Esophagus (tissue), 2 donors: ENCODE results near the gene ABCC1. TPM values are rescaled to one million over a fixed set of nuclear protein-coding genes. Genes with fewer than 3 reads are reported as not detected.
"Not testable (repeated sequence)": the region's sequence is repeated elsewhere in the genome, so short reads cannot be mapped to it uniquely, and the experiment has no call there.

Source experiments
- H3K27ac ChIP-seq, 2 donors: one replicate each; pipeline ENCODE4 v1.5.1; 2013; ENCODE audit warnings: low read depth in 2 of 2, mild to moderate bottlenecking in 2 of 2, inconsistent platforms in 1 of 2, low read length in 1 of 2, moderate library complexity in 1 of 2
- H3K27me3 ChIP-seq, 2 donors: one replicate each; pipeline ENCODE4 v1.6.1; 2013; ENCODE audit warnings: low read length in 2 of 2, control low read depth in 1 of 2, mild to moderate bottlenecking in 1 of 2; ENCODE audit not compliant: insufficient read depth in 2 of 2, control insufficient read depth in 1 of 2
- H3K36me3 ChIP-seq, 2 donors: one replicate each; pipeline ENCODE4 v1.6.1; 2013; ENCODE audit warnings: low read length in 1 of 2; ENCODE audit not compliant: control insufficient read depth in 2 of 2, insufficient read depth in 2 of 2
- H3K4me1 ChIP-seq, 2 donors: one replicate each; pipeline ENCODE4 v1.6.1; 2013; ENCODE audit warnings: low read length in 1 of 2; ENCODE audit not compliant: control insufficient read depth in 2 of 2, insufficient read depth in 2 of 2
- H3K4me3 ChIP-seq, 2 donors: one replicate each; pipeline ENCODE4 v1.5.1; 2013; ENCODE audit warnings: low read length in 2 of 2, mild to moderate bottlenecking in 2 of 2, low read depth in 1 of 2, moderate library complexity in 1 of 2
- H3K9me3 ChIP-seq, 2 donors: one replicate each; pipeline ENCODE4 v1.6.1; 2013; ENCODE audit warnings: mild to moderate bottlenecking in 2 of 2, low read depth in 1 of 2, low read length in 1 of 2, moderate library complexity in 1 of 2; ENCODE audit not compliant: control insufficient read depth in 2 of 2, insufficient read depth in 1 of 2
- WGBS, 2 donors: extraction: QIAGEN DNeasy Blood & Tissue Kit; methylation state at CpG; one replicate each; pipeline ENCODE4 v1.1.7; 2013; 5-methylcytosine and 5-hydroxymethylcytosine counted together
- polyA plus RNA-seq, 2 donors: library from polyadenylated mRNA; stranded (reverse); fragments of 200-250 nt; gene quantifications; one replicate each; pipeline ENCODE4 v1.2.3, GENCODE V29; 2013
- donor health status: healthy with polysubstance abuse.
- donor health status: Bipolar disorder and iron deficiency.

Gene ABCC1
- polyA plus RNA-seq, 2 donors: 14.8 to 21.8 TPM

- Histone ChIP-seq H3K27me3 (no peaks in the 10 kb centered on the region), H3K4me3 (no peak overlapping the region), H3K4me1 (peaks cover 0 to 3% of the 10 kb centered on the region in 2 donors), H3K36me3 (no peaks in the 10 kb centered on the region), H3K9me3 (no peaks in the 10 kb centered on the region), H3K27ac (peak overlapping the region; percentile 5 to 17)
- WGBS, 2 donors: 78 to 81% methylated on average over 16 to 17 of the region's 17 CpGs
Measured at GRCh38 chr16:15953929-15954813, 4.8 kb downstream of the ABCC1 start.

- no peaks in the 10 kb centered on the region for H3K36me3 ChIP-seq
- 67 to 79% methylated on average over 11 of the region's 11 CpGs for WGBS, 2 donors
- no peaks in the 10 kb centered on the region for H3K9me3 ChIP-seq
- peaks cover 0 to 3% of the 10 kb centered on the region in 2 donors for H3K4me1 ChIP-seq
- no peaks in the 10 kb centered on the region for H3K27me3 ChIP-seq
- no peak overlapping the region for H3K4me3 ChIP-seq
- H3K27ac ChIP-seq: peak overlapping the region in 1 of 2 donors; percentile 26
Measured at GRCh38 chr16:15954814-15955151, 5.4 kb downstream of the ABCC1 start.

- Histone ChIP-seq H3K27ac (no peak overlapping the region), H3K4me1 (peaks cover 1 to 3% of the 10 kb centered on the region in 2 donors)
- 88 to 94% methylated on average over 4 of the region's 4 CpGs for WGBS, 2 donors
Measured at GRCh38 chr16:15955425-15955824, 6.0 kb downstream of the ABCC1 start.

GRCh38 chr16:15956106-15956505 lies 6.7 kb downstream of the ABCC1 start:
- not testable (repeated sequence) for H3K36me3 ChIP-seq, H3K27me3 ChIP-seq, H3K27ac ChIP-seq, H3K9me3 ChIP-seq, H3K4me3 ChIP-seq, H3K4me1 ChIP-seq
- WGBS, 2 donors: 90 to 91% methylated on average over 6 of the region's 6 CpGs

More at GRCh38 chr16:15955425-15955824, 6.0 kb downstream of the ABCC1 start:
- H3K36me3 ChIP-seq: no peaks in the 10 kb centered on the region
- no peaks in the 10 kb centered on the region for H3K9me3 ChIP-seq
- H3K27me3 ChIP-seq: no peaks in the 10 kb centered on the region
- no peak overlapping the region for H3K4me3 ChIP-seq

GRCh38 chr16:15958703-15959348 lies 9.4 kb downstream of the ABCC1 start:
- Histone ChIP-seq H3K4me3 (no peak overlapping the region), H3K9me3 (no peaks in the 10 kb centered on the region), H3K4me1 (peaks cover 5 to 7% of the 10 kb centered on the region in 2 donors), H3K27ac (no peak overlapping the region), H3K36me3 (no peaks in the 10 kb centered on the region), H3K27me3 (no peaks in the 10 kb centered on the region)
- WGBS, 2 donors: 77 to 78% methylated on average over 9 of the region's 9 CpGs

GRCh38 chr16:15960124-15960971 lies 10.9 kb downstream of the ABCC1 start:
- Histone ChIP-seq H3K27ac (peak overlapping the region; percentile 7 to 62), H3K27me3 (no peaks in the 10 kb centered on the region), H3K4me1 (peaks cover 5 to 7% of the 10 kb centered on the region in 2 donors), H3K36me3 (no peaks in the 10 kb centered on the region), H3K4me3 (no peak overlapping the region), H3K9me3 (no peaks in the 10 kb centered on the region)
- 77 to 81% methylated on average over 12 of the region's 12 CpGs for whole genome bisulfite sequencing, 2 donors

GRCh38 chr16:15961060-15961511 lies 11.7 kb downstream of the ABCC1 start:
- peak overlapping the region in 1 of 2 donors; percentile 7 for H3K27ac ChIP-seq
- 40 to 43% methylated on average over 5 of the region's 5 CpGs for WGBS, 2 donors

GRCh38 chr16:15961571-15962090 lies 12.2 kb downstream of the ABCC1 start:
- Histone ChIP-seq H3K4me1 (peaks cover 5 to 7% of the 10 kb centered on the region in 2 donors), H3K9me3 (no peaks in the 10 kb centered on the region), H3K36me3 (no peaks in the 10 kb centered on the region), H3K4me3 (no peak overlapping the region), H3K27ac (no peak overlapping the region), H3K27me3 (no peaks in the 10 kb centered on the region)
- WGBS, 2 donors: 55 to 57% methylated on average over 4 of the region's 4 CpGs

More at GRCh38 chr16:15961060-15961511, 11.7 kb downstream of the ABCC1 start:
- Histone ChIP-seq H3K4me1 (peaks cover 5 to 7% of the 10 kb centered on the region in 2 donors), H3K9me3 (no peaks in the 10 kb centered on the region), H3K27me3 (no peaks in the 10 kb centered on the region), H3K36me3 (no peaks in the 10 kb centered on the region), H3K4me3 (no peak overlapping the region)

GRCh38 chr16:15963307-15963910 lies 14.0 kb downstream of the ABCC1 start:
- Histone ChIP-seq H3K36me3 (no peaks in the 10 kb centered on the region), H3K9me3 (no peaks in the 10 kb centered on the region), H3K4me1 (peaks cover 5 to 7% of the 10 kb centered on the region in 2 donors), H3K4me3 (no peak overlapping the region), H3K27ac (peak overlapping the region in 1 of 2 donors; percentile 34), H3K27me3 (no peaks in the 10 kb centered on the region)
- WGBS, 2 donors: 51 to 61% methylated on average over 5 of the region's 5 CpGs
